Brain microvascular endothelial cell (primary cell): ENCODE results near the gene CHMP3.
A peak's percentile ranks its signal among the peaks of the same experiment; 100 is the strongest.

ENCODE experiments used
- DNase-seq: peaks from one replicate; pipeline ENCODE4 v3.0.0-alpha.2; 2020
- H3K27ac ChIP-seq: fragments of 250-450 bp; sonication (Bioruptor Pico); 2 replicates; pipeline ENCODE4 v1.5.1; 2020; ENCODE audit warnings: mild to moderate bottlenecking, moderate library complexity
- H3K27me3 ChIP-seq: fragments of 250-450 bp; sonication (Bioruptor Pico); replicated peaks from 2 replicates; pipeline ENCODE4 v1.5.1; 2020; ENCODE audit warnings: mild to moderate bottlenecking
- H3K36me3 ChIP-seq: fragments of 250-450 bp; sonication (Bioruptor Pico); replicated peaks from 2 replicates; pipeline ENCODE4 v1.5.1; 2020; ENCODE audit warnings: mild to moderate bottlenecking
- H3K4me3 ChIP-seq: 2 replicates; pipeline ENCODE4 v1.5.1; 2011; ENCODE audit warnings: low read depth, mild to moderate bottlenecking, control low read depth, low read length, moderate library complexity
- CTCF ChIP-seq: IDR thresholded peaks from 2 replicates; pipeline ENCODE4 v1.5.1; 2011; ENCODE audit warnings: low read depth, mild to moderate bottlenecking, moderate library complexity, low read length, control low read depth, inconsistent platforms; ENCODE audit errors: missing control alignments
- in situ Hi-C: cut with HindIII; loops from 2 replicates; pipeline ENCODE4 v1.10.0; 2017; ENCODE audit warnings: low sequenced_read_pairs, low pct_ligation_motif_present

The CHMP3 gene

GRCh38 chr2:86476092-86476491, 87.2 kb downstream of the CHMP3 start:
- Histone ChIP-seq H3K36me3 (peaks cover 46% of the 10 kb centered on the region), H3K27me3 (no peaks in the 10 kb centered on the region), H3K4me3 (no peak overlapping the region), H3K27ac (no peak overlapping the region)
- peak; percentile 33 for DNase-seq
- in situ Hi-C loops, result no loop called here
- no peak for TF ChIP-seq CTCF

GRCh38 chr2:86471637-86472036, 91.6 kb downstream of the CHMP3 start:
- TF ChIP-seq CTCF, result no peak
- in situ Hi-C loops, result no loop called here

GRCh38 chr2:86470890-86471289, 92.4 kb downstream of the CHMP3 start:
- Histone ChIP-seq H3K36me3 (peaks cover 52% of the 10 kb centered on the region), H3K27me3 (no peaks in the 10 kb centered on the region), H3K27ac (no peak overlapping the region), H3K4me3 (no peak overlapping the region)
- DNase-seq, result no peak
- in situ Hi-C loops, result no loop called here
- no peak for TF ChIP-seq CTCF

More at GRCh38 chr2:86471637-86472036, 91.6 kb downstream of the CHMP3 start:
- no peak overlapping the region for H3K27ac ChIP-seq
- DNase-seq, result no peak
- no peak overlapping the region for H3K4me3 ChIP-seq
- peaks cover 45% of the 10 kb centered on the region for H3K36me3 ChIP-seq
- H3K27me3 ChIP-seq, result no peaks in the 10 kb centered on the region

- no peak for TF ChIP-seq CTCF
- Histone ChIP-seq H3K27ac (no peak overlapping the region), H3K4me3 (no peak overlapping the region), H3K27me3 (no peaks in the 10 kb centered on the region), H3K36me3 (peaks cover 61% of the 10 kb centered on the region)
- in situ Hi-C loops, result no loop called here
- DNase-seq, result no peak
Observed at GRCh38 chr2:86468162-86469033, 94.8 kb downstream of the CHMP3 start.

- no peak overlapping the region for H3K4me3 ChIP-seq
- no peak overlapping the region for H3K27ac ChIP-seq
- no peak for TF ChIP-seq CTCF
- no peak for DNase-seq
- no peaks in the 10 kb centered on the region for H3K27me3 ChIP-seq
- H3K36me3 ChIP-seq, result peaks cover 71% of the 10 kb centered on the region
- in situ Hi-C loops, result no loop called here
Observed at GRCh38 chr2:86466306-86466705, 96.9 kb downstream of the CHMP3 start.
